Mononuclear cell (primary cell): Measurements from ENCODE around the gene ZNF134. TPM values are rescaled to one million over a fixed set of nuclear protein-coding genes. Genes with fewer than 3 reads are reported as not detected.

Source experiments
- H3K27me3 ChIP-seq: 2 replicates; pipeline ENCODE4 v1.6.0; 2011; ENCODE audit warnings: low read length, control low read depth; ENCODE audit not compliant: insufficient read depth
- H3K4me1 ChIP-seq: 2 replicates; pipeline ENCODE4 v1.5.1; 2011; ENCODE audit warnings: mild to moderate bottlenecking, low read length, control low read depth; ENCODE audit not compliant: insufficient read depth
- H3K4me3 ChIP-seq: 2 replicates; pipeline ENCODE4 v1.5.1; 2011; ENCODE audit warnings: mild to moderate bottlenecking, low read length, moderate library complexity
- H3K9me3 ChIP-seq: 2 replicates; pipeline ENCODE4 v1.5.1; 2011; ENCODE audit warnings: low read depth, mild to moderate bottlenecking, control low read depth, low read length
- total RNA-seq: library from RNA; depleted of rRNA; stranded (reverse); fragments of >200 nt; gene quantifications from one replicate; pipeline ENCODE4 v1.2.3, GENCODE V29; 2012

Gene ZNF134
- total RNA-seq, 1 donor = 36.8 TPM

- no peaks in the 10 kb centered on the region for H3K9me3 ChIP-seq
- no peak overlapping the region for H3K4me3 ChIP-seq
- H3K27me3 ChIP-seq = peaks cover 40% of the 10 kb centered on the region
- H3K4me1 ChIP-seq = peaks cover 8% of the 10 kb centered on the region
Measured at GRCh38 chr19:57664269-57665127, 50.5 kb downstream of the ZNF134 start.

GRCh38 chr19:57665261-57665806, 51.3 kb downstream of the ZNF134 start:
- Histone ChIP-seq H3K4me1 (peaks cover 8% of the 10 kb centered on the region), H3K27me3 (peaks cover 40% of the 10 kb centered on the region), H3K4me3 (no peak overlapping the region), H3K9me3 (no peaks in the 10 kb centered on the region)

- H3K4me3 ChIP-seq = no peak overlapping the region
- peaks cover 8% of the 10 kb centered on the region for H3K4me1 ChIP-seq
- peaks cover 32% of the 10 kb centered on the region for H3K27me3 ChIP-seq
- H3K9me3 ChIP-seq = no peaks in the 10 kb centered on the region
Measured at GRCh38 chr19:57667228-57667627, 53.2 kb downstream of the ZNF134 start.

- H3K4me3 ChIP-seq = no peak within 1 kb of the TSS
- H3K27me3 ChIP-seq = peaks cover 18% of the 10 kb centered on the region
- H3K4me1 ChIP-seq = peaks cover 8% of the 10 kb centered on the region
- H3K9me3 ChIP-seq = no peaks in the 10 kb centered on the region
Measured at GRCh38 chr19:57668635-57669034, 54.6 kb downstream of the ZNF134 start, which contains the start of gene ZSCAN4. ZSCAN4 (plus strand) TSS chr19:57668935; CDS start chr19:57676146, 7,211 bp downstream.

GRCh38 chr19:57671124-57671895, 57.3 kb downstream of the ZNF134 start:
- Histone ChIP-seq H3K4me1 (no peaks in the 10 kb centered on the region), H3K27me3 (no peaks in the 10 kb centered on the region), H3K9me3 (no peaks in the 10 kb centered on the region), H3K4me3 (no peak overlapping the region)

GRCh38 chr19:57672466-57672865, 58.4 kb downstream of the ZNF134 start:
- Histone ChIP-seq H3K4me1 (no peaks in the 10 kb centered on the region), H3K27me3 (peaks cover 5% of the 10 kb centered on the region), H3K9me3 (no peaks in the 10 kb centered on the region), H3K4me3 (no peak overlapping the region)

Other genes with a start within 250 kb of the ZNF134 start
- 46.3 TPM for gene ZNF548, start 224.4 kb upstream of the ZNF134 start, total RNA-seq
- 8.1 TPM for gene ZNF17, start 203.1 kb upstream of the ZNF134 start, total RNA-seq
- 5.0 TPM for gene ZNF749, start 178.9 kb upstream of the ZNF134 start, total RNA-seq
- gene VN1R1, start 157.1 kb upstream of the ZNF134 start, total RNA-seq = 0.21 TPM
- 2.6 TPM for gene ZNF772, start 136.7 kb upstream of the ZNF134 start, total RNA-seq
- gene ZNF419, start 126.5 kb upstream of the ZNF134 start, total RNA-seq = 7.6 TPM
- gene ZNF773, start 114.3 kb upstream of the ZNF134 start, total RNA-seq = 11.3 TPM
- gene ZNF549, start 86.9 kb upstream of the ZNF134 start, total RNA-seq = 8.1 TPM
- gene ZNF550, start 54.4 kb upstream of the ZNF134 start, total RNA-seq = 13.5 TPM
- gene ZNF416, start 35.3 kb upstream of the ZNF134 start, total RNA-seq = 5.7 TPM
- gene ZIK1, start 30.1 kb upstream of the ZNF134 start, total RNA-seq = 8.4 TPM
- gene ZNF530, start 14.4 kb upstream of the ZNF134 start, total RNA-seq = 2.1 TPM
- gene ZNF211, start 18.9 kb downstream of the ZNF134 start, total RNA-seq = 31.1 TPM
- gene ZSCAN4, start 54.7 kb downstream of the ZNF134 start, total RNA-seq = not detected
- gene ZNF551, start 67.7 kb downstream of the ZNF134 start, total RNA-seq = 32.7 TPM
- 5.5 TPM for gene ZNF154, start 95.0 kb downstream of the ZNF134 start, total RNA-seq
- gene ZNF671, start 113.4 kb downstream of the ZNF134 start, total RNA-seq = 10.3 TPM
- 36.6 TPM for gene ZNF776, start 132.6 kb downstream of the ZNF134 start, total RNA-seq
- 56.8 TPM for gene ZNF586, start 155.4 kb downstream of the ZNF134 start, total RNA-seq
- gene ZNF552, start 200.7 kb downstream of the ZNF134 start, total RNA-seq = 13.3 TPM
- 25.5 TPM for gene ZNF587B, start 216.1 kb downstream of the ZNF134 start, total RNA-seq
- gene ZNF587, start 235.6 kb downstream of the ZNF134 start, total RNA-seq = 34.0 TPM